ENCODE measurements around the gene FTCDNL1.

Gene FTCDNL1

GRCh38 chr2:199738727-199739412 lies 112.1 kb downstream of the FTCDNL1 start:
- FAIRE-seq = no peak

GRCh38 chr2:199734651-199735050 lies 116.3 kb downstream of the FTCDNL1 start:
- FAIRE-seq = no peak

GRCh38 chr2:199734011-199734410 lies 117.0 kb downstream of the FTCDNL1 start:
- FAIRE-seq = no peak

- no peak for FAIRE-seq
Measured at GRCh38 chr2:199727801-199728200, 123.2 kb downstream of the FTCDNL1 start.

- no peak for FAIRE-seq
Measured at GRCh38 chr2:199727306-199727705, 123.7 kb downstream of the FTCDNL1 start.

GRCh38 chr2:199718074-199718473 lies 132.9 kb downstream of the FTCDNL1 start:
- FAIRE-seq = no peak

GRCh38 chr2:199717587-199717907 lies 133.4 kb downstream of the FTCDNL1 start:
- no peak for FAIRE-seq

GRCh38 chr2:199716807-199717586 lies 134.0 kb downstream of the FTCDNL1 start:
- no peak for FAIRE-seq

- no peak for FAIRE-seq
Measured at GRCh38 chr2:199713746-199714145, 137.2 kb downstream of the FTCDNL1 start.

- no peak for FAIRE-seq
Measured at GRCh38 chr2:199710551-199710950, 140.4 kb downstream of the FTCDNL1 start.

All from colon (tissue), 2 donors.